ENCODE measurements around the gene CCDC12.

Gene CCDC12

GRCh38 chr3:46939578-46940445, 36.7 kb downstream of the CCDC12 start:
- no peak for DNase-seq (ENCODE audit: low read depth in 3 of 3)

DNA sequence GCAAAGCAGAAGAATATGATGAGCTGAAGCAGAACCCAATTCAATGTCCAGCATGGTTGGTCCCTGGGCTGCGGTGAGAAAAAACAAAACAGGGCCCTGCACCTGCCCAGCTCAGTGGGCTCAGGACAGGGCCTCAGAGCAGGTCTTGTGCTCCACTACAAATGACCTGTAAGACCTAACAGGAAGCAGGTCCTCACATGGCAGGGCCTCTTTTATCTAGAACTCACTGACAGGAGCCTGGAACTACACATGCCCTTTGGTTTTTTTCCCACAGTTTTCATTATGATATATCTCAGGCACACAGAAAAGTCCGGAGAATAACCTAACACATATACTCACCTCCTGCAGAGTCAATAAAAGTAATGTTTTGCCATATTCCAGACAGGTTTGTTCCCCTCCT, 38.4 kb downstream of the CCDC12 start:
- DNase-seq (ENCODE audit: low read depth in 3 of 3), result no peak

- DNase-seq (ENCODE audit: low read depth in 3 of 3), result no peak
Observed at GRCh38 chr3:46936733-46937250, 39.8 kb downstream of the CCDC12 start.

- DNase-seq (ENCODE audit: low read depth in 3 of 3), result no peak
Observed at GRCh38 chr3:46935989-46936558, 40.5 kb downstream of the CCDC12 start.

- DNase-seq (ENCODE audit: low read depth in 3 of 3), result no peak
Observed at GRCh38 chr3:46935168-46935858, 41.2 kb downstream of the CCDC12 start.

GRCh38 chr3:46934498-46935167, 41.9 kb downstream of the CCDC12 start:
- no peak for DNase-seq (ENCODE audit: low read depth in 3 of 3)

- DNase-seq (ENCODE audit: low read depth in 3 of 3), result no peak
Observed at GRCh38 chr3:46934072-46934471, 42.5 kb downstream of the CCDC12 start.

DNA sequence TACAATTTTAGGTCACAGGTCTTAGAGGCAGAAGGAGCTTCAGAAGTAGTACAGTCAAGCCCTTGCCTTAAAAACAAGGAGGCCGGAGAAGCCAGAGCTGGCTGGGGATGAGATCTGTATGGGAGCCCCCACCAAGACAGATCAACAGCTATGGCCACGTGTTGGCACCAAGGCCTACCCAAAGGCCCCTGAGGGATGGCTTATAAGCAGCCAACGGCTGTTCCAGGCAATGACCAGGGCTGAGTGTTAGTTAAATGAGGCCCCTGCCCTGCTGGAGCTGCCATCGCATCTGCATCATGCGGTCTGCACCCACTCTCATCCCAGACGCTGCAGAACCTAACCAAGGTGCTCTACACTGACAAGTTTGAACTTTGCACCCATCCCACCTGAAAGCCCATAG, 43.3 kb downstream of the CCDC12 start:
- no peak for DNase-seq (ENCODE audit: low read depth in 3 of 3)

GRCh38 chr3:46932455-46933225, 43.9 kb downstream of the CCDC12 start:
- no peak for DNase-seq (ENCODE audit: low read depth in 3 of 3)

DNA sequence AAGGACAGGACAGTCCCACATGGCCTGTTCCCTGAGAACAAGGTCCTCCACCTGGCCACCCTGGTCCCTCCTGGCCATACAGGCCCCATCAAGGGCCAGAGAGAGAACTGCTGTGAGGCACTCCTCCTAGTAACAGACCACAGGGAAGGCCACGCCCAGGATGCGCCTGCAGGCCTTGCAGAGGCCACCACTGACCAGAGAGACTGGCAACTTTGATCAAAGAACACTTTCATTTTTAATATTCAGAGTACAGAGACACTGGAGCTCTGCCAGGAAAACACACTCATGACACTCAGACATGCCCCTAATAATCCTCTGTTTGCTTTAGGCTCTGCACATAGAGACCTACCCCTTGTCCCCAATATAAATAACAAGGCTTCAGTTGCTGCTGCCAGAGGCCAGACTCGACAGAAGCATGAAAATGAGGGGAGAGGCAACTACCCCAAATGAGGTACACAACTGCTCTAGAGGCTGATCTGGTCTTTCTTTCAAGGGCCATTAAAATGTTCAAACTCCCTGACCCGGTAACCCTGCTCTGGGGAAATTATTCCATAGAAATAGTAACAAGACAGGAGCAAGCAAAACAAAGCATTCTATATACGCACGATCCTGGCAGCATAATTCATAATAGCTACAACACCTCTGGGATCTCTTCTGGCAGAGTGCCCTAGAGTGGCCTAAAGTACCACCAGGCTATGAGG, 44.8 kb downstream of the CCDC12 start:
- DNase-seq (ENCODE audit: low read depth in 3 of 3), result no peak

DNA sequence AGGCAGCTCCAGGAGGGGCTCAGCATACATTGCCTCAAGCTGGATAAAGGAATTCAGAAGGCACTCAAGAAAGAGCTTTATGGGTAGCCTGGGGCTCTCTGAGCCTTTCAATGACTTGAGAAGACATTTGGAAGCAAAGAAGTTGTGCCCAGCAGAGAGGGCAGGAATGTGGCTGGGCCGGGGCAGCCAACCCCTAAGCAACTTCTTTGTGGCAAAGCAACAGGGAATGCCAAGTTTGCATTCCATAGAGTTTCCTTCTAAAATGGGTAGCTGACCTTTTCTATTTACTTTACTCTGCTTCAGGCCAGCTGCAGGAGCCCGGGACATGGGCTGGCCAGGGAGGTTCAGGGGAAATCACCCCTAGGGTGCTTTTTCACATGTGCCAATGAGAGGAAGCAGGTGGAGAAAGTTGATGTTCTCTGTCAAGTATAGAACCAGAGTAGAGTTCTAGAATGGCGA, 45.6 kb downstream of the CCDC12 start:
- DNase-seq (ENCODE audit: low read depth in 3 of 3), result no peak

- no peak for DNase-seq (ENCODE audit: low read depth in 3 of 3)
Observed at GRCh38 chr3:46930166-46930944, 46.2 kb downstream of the CCDC12 start.

GRCh38 chr3:46929324-46929723, 47.2 kb downstream of the CCDC12 start:
- no peak for DNase-seq (ENCODE audit: low read depth in 3 of 3)

DNA sequence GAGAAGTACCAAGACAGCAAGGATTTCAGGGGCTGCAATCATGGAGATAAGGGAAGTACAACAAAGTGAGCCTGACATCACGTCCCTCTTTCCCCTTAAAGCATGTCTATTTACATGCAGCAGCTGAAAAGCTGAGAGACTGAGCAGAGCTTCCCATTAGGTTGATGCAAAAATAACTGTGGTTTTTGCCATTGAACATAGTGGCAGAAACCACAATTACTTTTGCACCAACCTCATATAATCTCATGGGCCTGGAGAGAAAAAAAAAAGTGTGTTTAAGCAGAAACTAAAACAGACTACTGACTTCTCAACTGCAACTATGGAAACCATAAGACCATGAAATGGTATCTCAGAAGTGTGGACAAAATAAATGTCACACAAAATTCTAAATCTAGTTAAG, 48.3 kb downstream of the CCDC12 start:
- DNase-seq (ENCODE audit: low read depth in 3 of 3), result no peak

DNA sequence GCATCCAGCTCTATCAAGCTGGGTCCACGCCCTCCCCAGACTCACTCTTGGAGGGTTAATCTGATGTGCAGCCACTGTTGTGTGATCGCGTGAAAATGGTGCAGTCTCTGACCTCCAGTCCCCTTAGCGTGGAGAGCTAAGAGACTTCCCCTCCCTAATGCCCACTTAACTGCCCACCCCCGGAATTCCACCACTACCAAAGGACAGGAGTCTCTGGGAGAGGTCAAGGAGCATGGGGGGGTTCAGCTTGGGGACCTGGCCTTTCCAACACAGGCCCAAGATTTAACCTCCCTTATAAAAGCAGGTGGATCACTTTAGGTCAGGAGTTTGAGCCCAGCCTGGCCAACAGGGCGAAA, 48.8 kb downstream of the CCDC12 start:
- no peak for DNase-seq (ENCODE audit: low read depth in 3 of 3)

- DNase-seq (ENCODE audit: low read depth in 3 of 3), result no peak
Observed at GRCh38 chr3:46926871-46927717, 49.5 kb downstream of the CCDC12 start.

DNA sequence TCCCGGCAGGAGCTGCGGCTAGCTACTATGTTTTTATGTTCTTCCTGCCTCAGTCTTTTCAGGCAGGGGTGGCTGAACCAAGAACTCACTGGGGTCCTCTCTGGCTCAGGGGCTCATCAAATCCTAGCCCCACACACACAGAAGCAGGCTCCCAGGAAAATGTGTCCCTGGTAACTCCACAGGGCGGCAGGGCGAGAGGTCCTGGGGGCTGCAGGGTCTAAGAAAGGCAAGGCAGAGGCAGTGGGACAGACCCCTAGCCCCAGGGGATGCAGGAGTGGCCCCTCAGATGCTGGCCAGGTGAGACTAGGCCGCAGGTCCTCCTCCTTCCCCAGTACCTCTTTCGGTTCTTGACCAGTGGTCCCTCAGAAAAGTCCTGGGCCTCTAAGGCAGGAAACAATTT, 50.1 kb downstream of the CCDC12 start:
- no peak for DNase-seq (ENCODE audit: low read depth in 3 of 3)

DNA sequence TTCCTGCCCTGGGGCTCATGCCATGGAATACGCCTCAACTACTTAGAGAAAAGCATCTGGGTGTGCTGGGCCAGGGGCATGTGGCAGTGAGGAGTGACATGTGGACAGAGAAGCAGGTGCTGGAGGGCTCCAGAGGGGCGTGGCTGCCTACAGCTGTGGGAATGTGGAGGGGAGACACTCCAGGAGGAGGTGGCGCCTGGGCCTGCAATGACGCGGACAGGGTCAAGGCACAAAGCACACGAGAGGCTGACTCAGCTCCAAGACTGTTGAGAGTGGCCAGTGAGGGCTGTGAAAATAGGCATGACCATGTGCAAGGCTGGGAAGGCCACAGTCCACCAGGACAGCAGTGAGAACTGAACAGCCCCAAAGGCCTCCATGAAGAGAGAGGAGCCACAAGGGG, 50.5 kb downstream of the CCDC12 start:
- no peak for DNase-seq (ENCODE audit: low read depth in 3 of 3)

- no peak for DNase-seq (ENCODE audit: low read depth in 3 of 3)
Observed at GRCh38 chr3:46925585-46925934, 51.0 kb downstream of the CCDC12 start.

Measured in stimulated activated CD4-positive, alpha-beta T cell treated with anti-CD3 and anti-CD28 coated beads, TNF-alpha, amount 100 ng/mL, for 4 hours (primary cell).